Transverse colon (tissue), 4 donors: ENCODE measurements around the gene ZC3H18.

Source experiments
- CTCF ChIP-seq, 5 experiments: fragments of 200-600 bp in 3 of 5; fragments of 450-650 bp in 2 of 5; sonication (generic) in 3 of 5; IDR thresholded peaks; 1 replicate in 2 of 5; 2 replicates in 3 of 5; pipeline ENCODE4 v1.5.1; 2016 to 2017; ENCODE audit warnings: antibody characterized with exemption in 5 of 5, inconsistent platforms in 3 of 5, mild to moderate bottlenecking in 2 of 5, moderate library complexity in 1 of 5
- POLR2AphosphoS5 ChIP-seq, 3 donors: sonication (generic); formaldehyde crosslinking; IDR thresholded peaks; one replicate each; pipeline ENCODE4 v1.6.1; 2016; ENCODE audit warnings: antibody characterized with exemption in 3 of 3

DNA sequence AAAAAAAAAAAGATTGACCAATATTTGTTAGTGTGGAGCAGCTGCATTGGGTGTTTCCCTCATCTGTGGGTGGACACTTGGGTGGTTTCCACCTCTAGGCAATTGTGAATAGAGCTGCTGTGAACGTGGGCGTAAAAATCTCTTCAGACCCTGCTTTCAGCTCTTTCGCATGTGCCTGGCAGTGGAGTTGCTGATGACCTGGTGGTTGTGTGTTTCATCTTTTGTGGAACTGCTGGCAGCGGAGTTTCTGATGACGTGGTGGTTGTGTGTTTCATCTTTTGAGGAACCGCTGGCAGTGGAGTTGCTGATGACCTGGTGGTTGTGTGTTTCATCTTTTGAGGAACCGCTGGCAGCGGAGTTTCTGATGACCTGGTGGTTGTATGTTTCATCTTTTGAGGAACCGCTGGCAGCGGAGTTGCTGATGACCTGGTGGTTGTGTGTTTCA lies 21.4 kb downstream of the ZC3H18 start:
- TF ChIP-seq CTCF (IDR thresholded peaks at IDR 0.05) (no peak), POLR2AphosphoS5 (IDR thresholded peaks at IDR 0.05) (no peak)
